Type B pancreatic cell (in vitro differentiated cells): Measurements from ENCODE around the gene PPP2R5C. TPM values are rescaled to one million over a fixed set of nuclear protein-coding genes. Genes with fewer than 3 reads are reported as not detected.

Experiments
- DNase-seq: peaks from one replicate; pipeline ENCODE4 v3.0.0; 2021; ENCODE audit warnings: mixed read lengths; ENCODE audit not compliant: unreplicated experiment; ENCODE audit errors: extremely low spot score
- H3K27ac Mint-ChIP-seq: 2 replicates; pipeline ENCODE4 v1.8.0; 2021; ENCODE audit warnings: mild to moderate bottlenecking, mixed read lengths
- H3K27me3 Mint-ChIP-seq: 2 replicates; pipeline ENCODE4 v1.8.0; 2021; ENCODE audit warnings: mixed read lengths
- H3K36me3 Mint-ChIP-seq: 2 replicates; pipeline ENCODE4 v1.8.0; 2021; ENCODE audit warnings: mixed read lengths
- H3K4me1 Mint-ChIP-seq: one replicate; pipeline ENCODE4 v1.8.0; 2021; ENCODE audit warnings: mixed read lengths; ENCODE audit not compliant: unreplicated experiment
- H3K4me3 Mint-ChIP-seq: 2 replicates; pipeline ENCODE4 v1.8.0; 2021; ENCODE audit warnings: mild to moderate bottlenecking, mixed read lengths
- H3K9me3 Mint-ChIP-seq: 2 replicates; pipeline ENCODE4 v1.8.0; 2021; ENCODE audit warnings: mixed read lengths
- CTCF ChIP-seq: fragments of 200-600 bp; sonication (generic); conservative IDR thresholded peaks from 2 replicates; pipeline ENCODE4 v1.5.0; 2021; ENCODE audit warnings: antibody characterized with exemption, mild to moderate bottlenecking
- total RNA-seq: library from RNA; stranded (reverse); gene quantifications from 2 replicates; pipeline ENCODE4 v1.2.1, GENCODE V29; 2021; ENCODE audit warnings: low replicate concordance

The PPP2R5C gene
- total RNA-seq, 1 donor from 2014 or later = 99.8 TPM

DNA sequence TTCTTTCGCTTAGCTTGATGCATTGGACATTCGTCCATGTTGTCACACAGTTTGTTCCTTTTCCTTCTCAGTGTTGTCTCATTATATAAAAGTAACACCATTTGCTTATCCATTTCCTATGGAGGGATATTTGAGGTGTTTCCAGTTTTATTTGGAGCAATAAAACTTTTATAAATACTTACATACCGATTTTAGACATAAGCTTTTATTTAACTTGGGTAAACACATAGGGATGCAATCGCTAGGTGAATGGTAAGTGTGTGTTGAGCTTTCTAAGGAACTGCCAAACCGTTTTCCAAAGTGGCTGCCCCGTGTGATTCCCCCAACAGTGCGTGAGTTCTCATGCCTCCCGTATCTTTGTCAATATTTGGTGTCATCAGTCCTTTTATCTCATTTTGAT is 107.7 kb downstream of the PPP2R5C start:
- Mint-ChIP-seq H3K4me3 (no peak overlapping the region), H3K27me3 (no peaks in the 10 kb centered on the region), H3K4me1 (peaks cover 21% of the 10 kb centered on the region), H3K9me3 (no peaks in the 10 kb centered on the region), H3K36me3 (peaks cover 23% of the 10 kb centered on the region), H3K27ac (no peak overlapping the region)
- no peak for DNase-seq
- TF ChIP-seq CTCF = no peak

DNA sequence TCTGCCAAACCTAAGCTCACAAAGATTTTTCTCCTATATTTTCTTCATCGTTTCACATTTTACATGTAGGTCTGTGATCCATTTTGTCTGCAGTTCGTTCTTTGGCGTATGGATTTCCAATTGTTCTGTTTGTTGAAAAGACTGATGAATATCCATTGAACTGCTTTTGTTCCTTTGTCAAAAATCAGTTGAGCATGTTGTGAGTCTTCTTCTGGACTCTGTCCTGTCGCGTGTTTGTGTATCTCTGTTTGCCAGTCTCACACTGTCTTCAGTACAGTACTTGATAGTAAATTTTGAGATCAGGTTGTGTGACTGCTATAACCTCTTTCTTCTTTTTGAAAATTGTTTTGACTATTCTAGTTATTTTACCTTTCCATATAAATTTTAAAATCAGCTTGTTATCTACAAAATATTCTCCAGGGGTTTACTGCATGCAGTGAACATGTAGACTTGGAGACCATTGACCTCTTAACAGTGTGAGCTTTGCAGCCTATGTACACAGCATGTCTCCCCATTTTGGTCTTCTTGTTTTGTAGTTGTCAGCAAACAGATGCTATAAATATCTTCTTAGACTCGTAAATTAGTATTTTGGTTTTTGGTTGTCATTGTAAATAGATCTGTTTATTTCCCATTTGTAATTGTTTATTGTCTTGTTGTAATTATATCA is 108.9 kb downstream of the PPP2R5C start:
- no peaks in the 10 kb centered on the region for H3K9me3 Mint-ChIP-seq
- TF ChIP-seq CTCF = no peak
- H3K4me3 Mint-ChIP-seq = no peak overlapping the region
- DNase-seq = no peak
- peaks cover 11% of the 10 kb centered on the region for H3K36me3 Mint-ChIP-seq
- no peak overlapping the region for H3K27ac Mint-ChIP-seq
- peaks cover 27% of the 10 kb centered on the region for H3K4me1 Mint-ChIP-seq
- H3K27me3 Mint-ChIP-seq = no peaks in the 10 kb centered on the region

DNA sequence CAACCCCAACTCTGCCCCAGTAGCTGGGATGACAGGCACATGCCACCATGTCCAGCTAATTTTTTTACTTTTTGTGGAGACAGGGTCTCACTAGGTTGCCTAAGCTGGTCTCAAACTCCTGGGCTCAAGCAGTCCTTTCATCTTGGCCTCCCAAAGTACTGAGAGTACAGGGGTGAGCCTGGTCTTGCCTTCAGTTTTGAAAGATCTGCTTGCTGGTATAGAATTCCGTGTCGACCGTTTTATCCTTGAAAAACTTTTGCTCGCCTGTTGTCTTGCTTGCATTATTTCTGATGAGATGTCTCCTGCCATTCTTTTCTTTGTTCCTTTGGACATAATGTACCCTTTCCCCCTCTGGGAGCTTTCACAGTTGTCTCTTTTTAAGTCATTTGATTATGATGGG is 110.8 kb downstream of the PPP2R5C start:
- H3K9me3 Mint-ChIP-seq = no peaks in the 10 kb centered on the region
- H3K36me3 Mint-ChIP-seq = peaks cover 11% of the 10 kb centered on the region
- no peak overlapping the region for H3K27ac Mint-ChIP-seq
- no peaks in the 10 kb centered on the region for H3K27me3 Mint-ChIP-seq
- H3K4me3 Mint-ChIP-seq = no peak overlapping the region
- DNase-seq = no peak
- H3K4me1 Mint-ChIP-seq = peaks cover 39% of the 10 kb centered on the region
- TF ChIP-seq CTCF = no peak

GRCh38 chr14:101873076-101873825 is 111.7 kb downstream of the PPP2R5C start:
- Mint-ChIP-seq H3K9me3 (no peaks in the 10 kb centered on the region), H3K36me3 (peaks cover 11% of the 10 kb centered on the region), H3K4me1 (peaks cover 44% of the 10 kb centered on the region), H3K27me3 (no peaks in the 10 kb centered on the region), H3K27ac (no peak overlapping the region), H3K4me3 (no peak overlapping the region)
- no peak for DNase-seq
- TF ChIP-seq CTCF = no peak

GRCh38 chr14:101873991-101874390 is 112.5 kb downstream of the PPP2R5C start:
- H3K4me1 Mint-ChIP-seq = peaks cover 44% of the 10 kb centered on the region
- H3K27ac Mint-ChIP-seq = no peak overlapping the region
- no peaks in the 10 kb centered on the region for H3K27me3 Mint-ChIP-seq
- peaks cover 10% of the 10 kb centered on the region for H3K36me3 Mint-ChIP-seq
- no peaks in the 10 kb centered on the region for H3K9me3 Mint-ChIP-seq
- no peak for TF ChIP-seq CTCF
- no peak for DNase-seq
- no peak overlapping the region for H3K4me3 Mint-ChIP-seq
